HEK293 (cell line): Measurements from ENCODE around the gene TBX3.

ENCODE experiments used
- CTCF ChIA-PET: fragments of 350-600 bp; formaldehyde crosslinking; extraction: SDS; loops from one replicate; lab custom pipeline; 2021; ENCODE audit warnings: antibody characterized with exemption; lab: Yijun Ruan, JAX
- POLR2A ChIA-PET: fragments of 300-600 bp; formaldehyde crosslinking; extraction: SDS; loops from one replicate; lab custom pipeline; 2020; ENCODE audit warnings: antibody characterized with exemption, inconsistent platforms; lab: Yijun Ruan, JAX
- H3K27ac ChIP-seq: fragments of 200-500 bp; sonication (Bioruptor generic); 2 replicates; pipeline ENCODE4 v1.5.1; 2014; ENCODE audit warnings: low read depth, low read length, control low read depth, inconsistent platforms; ENCODE audit errors: extremely low read depth
- H3K36me3 ChIP-seq, 2 experiments: fragments of 200-500 bp in 1 of 2; sonication (Bioruptor generic) in 1 of 2; 1 replicate in 1 of 2; 2 replicates in 1 of 2; pipeline ENCODE4 v1.5.1; 2014 to 2017; ENCODE audit warnings: inconsistent platforms in 2 of 2, low read length in 2 of 2; ENCODE audit not compliant: control insufficient read depth in 2 of 2, insufficient read depth in 1 of 2
- H3K4me1 ChIP-seq: fragments of 200-500 bp; sonication (Bioruptor generic); 2 replicates; pipeline ENCODE4 v1.5.1; 2014; ENCODE audit warnings: mild to moderate bottlenecking, low read length, inconsistent platforms; ENCODE audit not compliant: control insufficient read depth, insufficient read depth
- H3K4me3 ChIP-seq: 2 replicates; pipeline ENCODE4 v1.5.1; 2011; ENCODE audit warnings: low read depth, mild to moderate bottlenecking, control low read depth, low read length, moderate library complexity
- H3K9me3 ChIP-seq: fragments of 200-500 bp; sonication (Bioruptor generic); 2 replicates; pipeline ENCODE4 v1.5.1; 2014; ENCODE audit warnings: low read depth, low read length, inconsistent platforms; ENCODE audit not compliant: control insufficient read depth, insufficient read depth
- HOXA7 ChIP-seq: sonication (generic); formaldehyde crosslinking; IDR thresholded peaks from 2 replicates; pipeline ENCODE4 v1.8.1; 2022; ENCODE audit warnings: missing genetic modification reagents, borderline replicate concordance
- KLF1 ChIP-seq: fragments of 450-650 bp; formaldehyde crosslinking; IDR thresholded peaks from 2 replicates; pipeline ENCODE4 v1.5.1; 2016; ENCODE audit warnings: missing biosample characterization, missing genetic modification characterization
- MEIS1 ChIP-seq: sonication (generic); formaldehyde crosslinking; IDR thresholded peaks from 2 replicates; pipeline ENCODE4 v1.8.1; 2022; ENCODE audit warnings: missing genetic modification reagents, mild to moderate bottlenecking, borderline replicate concordance
- OSR2 ChIP-seq: fragments of 450-650 bp; formaldehyde crosslinking; IDR thresholded peaks from 2 replicates; pipeline ENCODE4 v1.5.1; 2016; ENCODE audit warnings: missing biosample characterization, missing genetic modification characterization
- ZBTB8A ChIP-seq: fragments of 450-650 bp; formaldehyde crosslinking; IDR thresholded peaks from 2 replicates; pipeline ENCODE4 v1.5.1; 2016; ENCODE audit warnings: missing biosample characterization, missing genetic modification characterization
- ZNF121 ChIP-seq: fragments of 450-650 bp; formaldehyde crosslinking; IDR thresholded peaks from 2 replicates; pipeline ENCODE4 v1.5.1; 2016; ENCODE audit warnings: missing biosample characterization, missing genetic modification characterization
- ZNF2 ChIP-seq: fragments of 450-650 bp; formaldehyde crosslinking; IDR thresholded peaks from 2 replicates; pipeline ENCODE4 v1.5.1; 2016; ENCODE audit warnings: missing biosample characterization, missing genetic modification characterization
- ZNF211 ChIP-seq: fragments of 450-650 bp; formaldehyde crosslinking; IDR thresholded peaks from 2 replicates; pipeline ENCODE4 v1.5.1; 2016; ENCODE audit warnings: low read depth, missing biosample characterization, missing genetic modification characterization
- ZNF239 ChIP-seq: fragments of 450-650 bp; formaldehyde crosslinking; IDR thresholded peaks from 2 replicates; pipeline ENCODE4 v1.5.1; 2016; ENCODE audit warnings: missing biosample characterization, missing genetic modification characterization
- ZNF274 ChIP-seq, 2 experiments: fragments of 200-500 bp in 1 of 2; fragments of 450-650 bp in 1 of 2; sonication (Bioruptor generic) in 1 of 2; formaldehyde crosslinking in 1 of 2; IDR thresholded peaks; 2 replicates each; pipeline versions ENCODE4 v1.5.1 to v1.6.1; 2014 to 2016; ENCODE audit warnings: borderline replicate concordance in 1 of 2, inconsistent platforms in 1 of 2, low read length in 1 of 2, missing biosample characterization in 1 of 2, missing genetic modification characterization in 1 of 2
- ZNF324 ChIP-seq: fragments of 450-650 bp; formaldehyde crosslinking; IDR thresholded peaks from 2 replicates; pipeline ENCODE4 v1.5.1; 2016; ENCODE audit warnings: missing biosample characterization, missing genetic modification characterization
- ZNF350 ChIP-seq: fragments of 450-650 bp; formaldehyde crosslinking; IDR thresholded peaks from 2 replicates; pipeline ENCODE4 v1.5.0; 2017; ENCODE audit warnings: missing biosample characterization, mild to moderate bottlenecking, missing genetic modification characterization
- ZNF830 ChIP-seq: fragments of 450-650 bp; IDR thresholded peaks from 2 replicates; pipeline ENCODE4 v1.5.0; 2018; ENCODE audit warnings: missing biosample characterization, missing genetic modification characterization, low read depth, mild to moderate bottlenecking, moderate library complexity
- TF ChIP-seq, protein P1 (sequence below): fragments of 450-650 bp; formaldehyde crosslinking; IDR thresholded peaks from 2 replicates; pipeline ENCODE4 v1.5.1; 2016; ENCODE audit warnings: missing biosample characterization, missing genetic modification characterization, borderline replicate concordance
- TF ChIP-seq, protein P2 (sequence below): fragments of 450-650 bp; formaldehyde crosslinking; IDR thresholded peaks from 2 replicates; pipeline ENCODE4 v1.5.1; 2016; ENCODE audit warnings: missing biosample characterization, missing genetic modification characterization
- TF ChIP-seq, protein P3 (sequence below): fragments of 450-650 bp; formaldehyde crosslinking; IDR thresholded peaks from 2 replicates; pipeline ENCODE4 v1.5.1; 2016; ENCODE audit warnings: missing biosample characterization, missing genetic modification characterization
- TF ChIP-seq, protein P4 (sequence below): fragments of 450-650 bp; formaldehyde crosslinking; IDR thresholded peaks from 2 replicates; pipeline ENCODE4 v1.5.1; 2016; ENCODE audit warnings: missing biosample characterization, missing genetic modification characterization
- TF ChIP-seq, protein P5 (sequence below): fragments of 450-650 bp; formaldehyde crosslinking; IDR thresholded peaks from 2 replicates; pipeline ENCODE4 v1.5.1; 2016; ENCODE audit warnings: missing biosample characterization, missing genetic modification characterization

TBX3 gene

DNA sequence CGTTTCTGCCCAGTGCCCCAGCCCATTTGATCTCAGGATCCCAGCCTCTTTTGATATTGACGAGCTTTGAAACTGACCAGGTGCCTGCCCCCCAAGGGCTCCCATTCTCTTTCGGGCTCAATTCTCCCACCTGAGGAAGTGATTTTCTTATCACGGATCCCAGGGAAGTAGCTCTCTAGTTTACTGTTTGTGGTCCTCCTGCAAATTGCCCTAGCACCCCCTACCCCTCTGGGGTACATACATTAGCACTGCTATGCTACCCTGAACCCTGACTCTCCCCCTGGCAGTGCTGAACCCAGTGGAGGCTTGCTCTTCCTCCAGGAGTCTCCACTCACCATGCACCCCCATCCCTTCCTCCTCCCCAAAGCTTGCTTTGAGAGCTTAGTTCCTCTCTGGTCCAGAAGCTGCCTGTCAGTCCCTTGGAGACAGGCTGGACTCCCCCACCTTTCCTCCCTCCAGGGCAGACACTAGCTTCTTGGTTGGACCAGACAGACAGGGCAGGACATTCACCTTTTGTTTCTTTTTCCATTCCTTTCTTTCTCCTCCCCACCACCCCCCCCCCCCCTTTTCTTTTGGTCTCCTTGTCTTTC, 4.4 kb upstream of the TBX3 start (continued):
- TF ChIP-seq, protein P1, sequence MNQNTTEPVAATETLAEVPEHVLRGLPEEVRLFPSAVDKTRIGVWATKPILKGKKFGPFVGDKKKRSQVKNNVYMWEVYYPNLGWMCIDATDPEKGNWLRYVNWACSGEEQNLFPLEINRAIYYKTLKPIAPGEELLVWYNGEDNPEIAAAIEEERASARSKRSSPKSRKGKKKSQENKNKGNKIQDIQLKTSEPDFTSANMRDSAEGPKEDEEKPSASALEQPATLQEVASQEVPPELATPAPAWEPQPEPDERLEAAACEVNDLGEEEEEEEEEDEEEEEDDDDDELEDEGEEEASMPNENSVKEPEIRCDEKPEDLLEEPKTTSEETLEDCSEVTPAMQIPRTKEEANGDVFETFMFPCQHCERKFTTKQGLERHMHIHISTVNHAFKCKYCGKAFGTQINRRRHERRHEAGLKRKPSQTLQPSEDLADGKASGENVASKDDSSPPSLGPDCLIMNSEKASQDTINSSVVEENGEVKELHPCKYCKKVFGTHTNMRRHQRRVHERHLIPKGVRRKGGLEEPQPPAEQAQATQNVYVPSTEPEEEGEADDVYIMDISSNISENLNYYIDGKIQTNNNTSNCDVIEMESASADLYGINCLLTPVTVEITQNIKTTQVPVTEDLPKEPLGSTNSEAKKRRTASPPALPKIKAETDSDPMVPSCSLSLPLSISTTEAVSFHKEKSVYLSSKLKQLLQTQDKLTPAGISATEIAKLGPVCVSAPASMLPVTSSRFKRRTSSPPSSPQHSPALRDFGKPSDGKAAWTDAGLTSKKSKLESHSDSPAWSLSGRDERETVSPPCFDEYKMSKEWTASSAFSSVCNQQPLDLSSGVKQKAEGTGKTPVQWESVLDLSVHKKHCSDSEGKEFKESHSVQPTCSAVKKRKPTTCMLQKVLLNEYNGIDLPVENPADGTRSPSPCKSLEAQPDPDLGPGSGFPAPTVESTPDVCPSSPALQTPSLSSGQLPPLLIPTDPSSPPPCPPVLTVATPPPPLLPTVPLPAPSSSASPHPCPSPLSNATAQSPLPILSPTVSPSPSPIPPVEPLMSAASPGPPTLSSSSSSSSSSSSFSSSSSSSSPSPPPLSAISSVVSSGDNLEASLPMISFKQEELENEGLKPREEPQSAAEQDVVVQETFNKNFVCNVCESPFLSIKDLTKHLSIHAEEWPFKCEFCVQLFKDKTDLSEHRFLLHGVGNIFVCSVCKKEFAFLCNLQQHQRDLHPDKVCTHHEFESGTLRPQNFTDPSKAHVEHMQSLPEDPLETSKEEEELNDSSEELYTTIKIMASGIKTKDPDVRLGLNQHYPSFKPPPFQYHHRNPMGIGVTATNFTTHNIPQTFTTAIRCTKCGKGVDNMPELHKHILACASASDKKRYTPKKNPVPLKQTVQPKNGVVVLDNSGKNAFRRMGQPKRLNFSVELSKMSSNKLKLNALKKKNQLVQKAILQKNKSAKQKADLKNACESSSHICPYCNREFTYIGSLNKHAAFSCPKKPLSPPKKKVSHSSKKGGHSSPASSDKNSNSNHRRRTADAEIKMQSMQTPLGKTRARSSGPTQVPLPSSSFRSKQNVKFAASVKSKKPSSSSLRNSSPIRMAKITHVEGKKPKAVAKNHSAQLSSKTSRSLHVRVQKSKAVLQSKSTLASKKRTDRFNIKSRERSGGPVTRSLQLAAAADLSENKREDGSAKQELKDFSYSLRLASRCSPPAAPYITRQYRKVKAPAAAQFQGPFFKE = no peak
- no peak for TF ChIP-seq ZNF350 (tag by site-specific recombination)
- TF ChIP-seq, protein P2, sequence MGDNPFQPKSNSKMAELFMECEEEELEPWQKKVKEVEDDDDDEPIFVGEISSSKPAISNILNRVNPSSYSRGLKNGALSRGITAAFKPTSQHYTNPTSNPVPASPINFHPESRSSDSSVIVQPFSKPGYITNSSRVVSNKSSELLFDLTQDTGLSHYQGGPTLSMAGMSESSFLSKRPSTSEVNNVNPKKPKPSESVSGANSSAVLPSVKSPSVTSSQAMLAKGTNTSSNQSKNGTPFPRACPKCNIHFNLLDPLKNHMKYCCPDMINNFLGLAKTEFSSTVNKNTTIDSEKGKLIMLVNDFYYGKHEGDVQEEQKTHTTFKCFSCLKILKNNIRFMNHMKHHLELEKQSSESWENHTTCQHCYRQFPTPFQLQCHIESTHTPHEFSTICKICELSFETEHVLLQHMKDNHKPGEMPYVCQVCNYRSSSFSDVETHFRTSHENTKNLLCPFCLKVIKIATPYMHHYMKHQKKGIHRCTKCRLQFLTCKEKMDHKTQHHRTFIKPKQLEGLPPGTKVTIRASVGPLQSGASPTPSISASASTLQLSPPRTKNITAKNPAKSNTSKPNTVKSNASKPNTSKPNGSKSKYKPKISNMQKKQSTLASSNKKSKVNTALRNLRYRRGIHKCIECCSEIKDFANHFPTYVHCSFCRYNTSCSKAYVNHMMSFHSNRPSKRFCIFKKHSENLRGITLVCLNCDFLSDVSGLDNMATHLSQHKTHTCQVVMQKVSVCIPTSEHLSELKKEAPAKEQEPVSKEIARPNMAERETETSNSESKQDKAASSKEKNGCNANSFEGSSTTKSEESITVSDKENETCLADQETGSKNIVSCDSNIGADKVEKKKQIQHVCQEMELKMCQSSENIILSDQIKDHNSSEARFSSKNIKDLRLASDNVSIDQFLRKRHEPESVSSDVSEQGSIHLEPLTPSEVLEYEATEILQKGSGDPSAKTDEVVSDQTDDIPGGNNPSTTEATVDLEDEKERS (tag by site-specific recombination) = no peak

DNA sequence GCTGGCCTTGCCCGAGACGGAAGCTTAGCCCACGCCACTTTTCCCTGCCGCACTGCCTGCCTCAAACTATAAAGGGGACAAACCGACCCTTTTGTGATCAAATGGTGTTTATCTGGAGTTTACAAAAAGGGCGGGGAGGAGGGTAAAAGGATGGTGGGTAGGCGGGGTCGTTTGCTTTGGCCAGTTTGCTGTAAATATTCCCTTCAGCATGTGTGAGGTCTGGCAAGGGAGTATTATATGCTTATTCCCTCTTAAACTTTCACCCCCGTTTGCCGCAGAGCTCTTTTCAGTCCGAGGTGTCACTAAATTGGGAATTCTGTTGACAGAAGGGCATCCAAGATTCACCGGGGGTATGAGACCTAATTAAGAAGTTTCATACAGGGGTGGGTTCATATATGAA, 3.8 kb upstream of the TBX3 start:
- CTCF ChIA-PET = no interaction called here
- POLR2A ChIA-PET = interaction anchor here (0.6 kb wide), 1 partner anchor 15 kb away, joined by 5 read pairs; no protein-coding TSS in a partner anchor
- Histone ChIP-seq H3K4me1 (peaks cover 4% of the 10 kb centered on the region), H3K4me3 (no peak overlapping the region), H3K36me3 (no peaks in the 10 kb centered on the region), H3K9me3 (no peaks in the 10 kb centered on the region), H3K27ac (no peak overlapping the region)
- peak; percentile 34; the same call in 1 of the 2 replicates for TF ChIP-seq KLF1 (tag by site-specific recombination)
- TF ChIP-seq ZBTB8A (tag by site-specific recombination) = no peak
- TF ChIP-seq ZNF121 (tag by site-specific recombination) = no peak

DNA sequence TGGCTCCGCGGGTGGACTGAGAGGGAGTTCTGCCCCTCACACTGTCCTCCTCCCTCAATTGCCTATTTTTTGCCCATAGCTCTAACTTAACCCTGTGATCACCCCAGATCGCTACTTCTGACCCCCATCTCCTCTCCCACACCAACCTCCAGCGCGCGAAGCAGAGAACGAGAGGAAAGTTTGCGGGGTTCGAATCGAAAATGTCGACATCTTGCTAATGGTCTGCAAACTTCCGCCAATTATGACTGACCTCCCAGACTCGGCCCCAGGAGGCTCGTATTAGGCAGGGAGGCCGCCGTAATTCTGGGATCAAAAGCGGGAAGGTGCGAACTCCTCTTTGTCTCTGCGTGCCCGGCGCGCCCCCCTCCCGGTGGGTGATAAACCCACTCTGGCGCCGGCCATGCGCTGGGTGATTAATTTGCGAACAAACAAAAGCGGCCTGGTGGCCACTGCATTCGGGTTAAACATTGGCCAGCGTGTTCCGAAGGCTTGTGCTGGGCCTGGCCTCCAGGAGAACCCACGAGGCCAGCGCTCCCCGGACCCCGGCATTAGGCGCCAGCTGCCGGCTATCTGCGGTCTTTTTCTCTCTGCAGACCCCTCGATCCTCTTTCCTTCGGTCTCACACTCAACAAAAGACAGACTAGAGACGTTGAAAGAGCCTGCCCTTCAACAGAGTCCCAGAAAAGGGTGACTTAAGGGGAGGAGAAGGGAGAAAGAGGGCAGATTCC, 3.0 kb upstream of the TBX3 start:
- Histone ChIP-seq H3K27ac (no peak overlapping the region), H3K9me3 (no peaks in the 10 kb centered on the region), H3K36me3 (no peaks in the 10 kb centered on the region), H3K4me3 (no peak overlapping the region), H3K4me1 (peaks cover 4% of the 10 kb centered on the region)
- CTCF ChIA-PET = no interaction called here
- POLR2A ChIA-PET = no interaction called here
- TF ChIP-seq, protein P3, sequence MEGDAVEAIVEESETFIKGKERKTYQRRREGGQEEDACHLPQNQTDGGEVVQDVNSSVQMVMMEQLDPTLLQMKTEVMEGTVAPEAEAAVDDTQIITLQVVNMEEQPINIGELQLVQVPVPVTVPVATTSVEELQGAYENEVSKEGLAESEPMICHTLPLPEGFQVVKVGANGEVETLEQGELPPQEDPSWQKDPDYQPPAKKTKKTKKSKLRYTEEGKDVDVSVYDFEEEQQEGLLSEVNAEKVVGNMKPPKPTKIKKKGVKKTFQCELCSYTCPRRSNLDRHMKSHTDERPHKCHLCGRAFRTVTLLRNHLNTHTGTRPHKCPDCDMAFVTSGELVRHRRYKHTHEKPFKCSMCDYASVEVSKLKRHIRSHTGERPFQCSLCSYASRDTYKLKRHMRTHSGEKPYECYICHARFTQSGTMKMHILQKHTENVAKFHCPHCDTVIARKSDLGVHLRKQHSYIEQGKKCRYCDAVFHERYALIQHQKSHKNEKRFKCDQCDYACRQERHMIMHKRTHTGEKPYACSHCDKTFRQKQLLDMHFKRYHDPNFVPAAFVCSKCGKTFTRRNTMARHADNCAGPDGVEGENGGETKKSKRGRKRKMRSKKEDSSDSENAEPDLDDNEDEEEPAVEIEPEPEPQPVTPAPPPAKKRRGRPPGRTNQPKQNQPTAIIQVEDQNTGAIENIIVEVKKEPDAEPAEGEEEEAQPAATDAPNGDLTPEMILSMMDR (tag by site-specific recombination) = no peak
- no peak for TF ChIP-seq ZNF274 (IDR thresholded peaks at IDR 0.05; ENCODE audit: low read length)
- TF ChIP-seq ZNF274 (tag by site-specific recombination; IDR thresholded peaks at IDR 0.05; ENCODE audit: borderline replicate concordance) = no peak
- no peak for TF ChIP-seq ZNF211 (tag by site-specific recombination)
- TF ChIP-seq MEIS1 (CRISPR knock-in tag) = no peak
- TF ChIP-seq, protein P4, sequence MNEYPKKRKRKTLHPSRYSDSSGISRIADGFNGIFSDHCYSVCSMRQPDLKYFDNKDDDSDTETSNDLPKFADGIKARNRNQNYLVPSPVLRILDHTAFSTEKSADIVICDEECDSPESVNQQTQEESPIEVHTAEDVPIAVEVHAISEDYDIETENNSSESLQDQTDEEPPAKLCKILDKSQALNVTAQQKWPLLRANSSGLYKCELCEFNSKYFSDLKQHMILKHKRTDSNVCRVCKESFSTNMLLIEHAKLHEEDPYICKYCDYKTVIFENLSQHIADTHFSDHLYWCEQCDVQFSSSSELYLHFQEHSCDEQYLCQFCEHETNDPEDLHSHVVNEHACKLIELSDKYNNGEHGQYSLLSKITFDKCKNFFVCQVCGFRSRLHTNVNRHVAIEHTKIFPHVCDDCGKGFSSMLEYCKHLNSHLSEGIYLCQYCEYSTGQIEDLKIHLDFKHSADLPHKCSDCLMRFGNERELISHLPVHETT = no peak
- TF ChIP-seq ZNF2 (tag by site-specific recombination) = no peak
- TF ChIP-seq HOXA7 = no peak
- TF ChIP-seq, protein P5, sequence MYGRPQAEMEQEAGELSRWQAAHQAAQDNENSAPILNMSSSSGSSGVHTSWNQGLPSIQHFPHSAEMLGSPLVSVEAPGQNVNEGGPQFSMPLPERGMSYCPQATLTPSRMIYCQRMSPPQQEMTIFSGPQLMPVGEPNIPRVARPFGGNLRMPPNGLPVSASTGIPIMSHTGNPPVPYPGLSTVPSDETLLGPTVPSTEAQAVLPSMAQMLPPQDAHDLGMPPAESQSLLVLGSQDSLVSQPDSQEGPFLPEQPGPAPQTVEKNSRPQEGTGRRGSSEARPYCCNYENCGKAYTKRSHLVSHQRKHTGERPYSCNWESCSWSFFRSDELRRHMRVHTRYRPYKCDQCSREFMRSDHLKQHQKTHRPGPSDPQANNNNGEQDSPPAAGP (tag by site-specific recombination) = no peak
- TF ChIP-seq ZNF239 = no peak
- TF ChIP-seq OSR2 = no peak
- TF ChIP-seq ZNF324 (tag by site-specific recombination) = no peak
- no peak for TF ChIP-seq ZNF830 (tag by site-specific recombination)
